DOHH2 (cell line): ENCODE results near the gene EFHD2.

Source experiments
- H3F3A ChIP-seq: fragments of 200-600 bp; sonication (generic), shearing (Covaris generic); 2 replicates; pipeline ENCODE4 v1.6.0; 2016; ENCODE audit warnings: antibody characterized with exemption, mild to moderate bottlenecking; ENCODE audit not compliant: control insufficient read depth, insufficient read depth
- H3K27ac ChIP-seq: fragments of 200-600 bp; sonication (generic); 2 replicates; pipeline ENCODE4 v1.5.1; 2014; ENCODE audit warnings: low read depth, mild to moderate bottlenecking, low read length, moderate library complexity
- H3K27me3 ChIP-seq: fragments of 200-600 bp; sonication (generic); 2 replicates; pipeline ENCODE4 v1.6.1; 2014; ENCODE audit warnings: mild to moderate bottlenecking, low read length, mixed read lengths; ENCODE audit not compliant: control insufficient read depth
- H3K36me3 ChIP-seq: fragments of 200-600 bp; sonication (generic); 2 replicates; pipeline ENCODE4 v1.6.1; 2014; ENCODE audit warnings: mild to moderate bottlenecking, low read length, moderate library complexity, mixed read lengths; ENCODE audit not compliant: control insufficient read depth
- H3K4me1 ChIP-seq: fragments of 200-600 bp; sonication (generic); 2 replicates; pipeline ENCODE4 v1.6.1; 2014; ENCODE audit warnings: mild to moderate bottlenecking, low read length, mixed read lengths; ENCODE audit not compliant: control insufficient read depth
- H3K4me2 ChIP-seq: fragments of 200-600 bp; sonication (generic); 2 replicates; pipeline ENCODE4 v1.6.0; 2014; ENCODE audit warnings: mild to moderate bottlenecking, low read length, moderate library complexity
- H3K4me3 ChIP-seq: fragments of 200-600 bp; sonication (generic); 2 replicates; pipeline ENCODE4 v1.5.1; 2014; ENCODE audit warnings: mild to moderate bottlenecking, low read length, mixed read lengths
- H3K79me2 ChIP-seq: fragments of 200-600 bp; sonication (generic); 2 replicates; pipeline ENCODE4 v1.6.1; 2014; ENCODE audit warnings: mild to moderate bottlenecking, low read length, mixed read lengths; ENCODE audit not compliant: control insufficient read depth
- H3K9me2 ChIP-seq: fragments of 200-600 bp; sonication (generic); replicated peaks from 2 replicates; pipeline ENCODE4 v1.6.1; 2014; ENCODE audit warnings: mild to moderate bottlenecking, low read length, mixed read lengths; ENCODE audit not compliant: control insufficient read depth
- H3K9me3 ChIP-seq: fragments of 200-600 bp; sonication (generic); 2 replicates; pipeline ENCODE4 v1.6.1; 2014; ENCODE audit warnings: antibody characterized with exemption, low read length, mixed read lengths; ENCODE audit not compliant: control insufficient read depth, insufficient read depth
- H4K20me1 ChIP-seq: fragments of 200-600 bp; sonication (generic); 2 replicates; pipeline ENCODE4 v1.6.0; 2014; ENCODE audit warnings: low read depth, mild to moderate bottlenecking, antibody characterized with exemption, low read length, moderate library complexity; ENCODE audit not compliant: control insufficient read depth, insufficient read depth
- CTCF ChIP-seq: fragments of 200-600 bp; sonication (generic); IDR thresholded peaks from one replicate; pipeline ENCODE4 v1.5.1; 2014; ENCODE audit warnings: antibody characterized with exemption, mild to moderate bottlenecking, low read depth, low read length; ENCODE audit not compliant: poor library complexity, severe bottlenecking
- EZH2phosphoT487 ChIP-seq: fragments of 200-600 bp; sonication (generic); IDR thresholded peaks from 2 replicates; pipeline ENCODE4 v1.6.1; 2017; ENCODE audit warnings: borderline replicate concordance, mild to moderate bottlenecking, antibody characterized with exemption, low read length, moderate library complexity, mixed read lengths

Gene EFHD2

GRCh38 chr1:15418806-15419515 is 9.3 kb downstream of the EFHD2 start:
- H3K9me2 ChIP-seq, result no peaks in the 10 kb centered on the region
- peaks cover 60% of the 10 kb centered on the region for H3K79me2 ChIP-seq
- H3K36me3 ChIP-seq, result peaks cover 16% of the 10 kb centered on the region
- H3F3A ChIP-seq, result no peaks in the 10 kb centered on the region
- no peak overlapping the region for H3K4me2 ChIP-seq
- H3K27ac ChIP-seq, result no peak overlapping the region
- no peak overlapping the region for H3K4me3 ChIP-seq
- peaks cover 27% of the 10 kb centered on the region for H3K4me1 ChIP-seq
- H3K27me3 ChIP-seq, result no peaks in the 10 kb centered on the region
- H4K20me1 ChIP-seq, result 0 out of 2 replicates have a peak, but pooled peaks cover 8% of the 10 kb centered on the region
- TF ChIP-seq EZH2phosphoT487 (no peak), CTCF (no peak)
- H3K9me3 ChIP-seq, result no peaks in the 10 kb centered on the region

- H3K36me3 ChIP-seq, result peaks cover 4% of the 10 kb centered on the region; the same call in 1 of the 2 replicates
- 0 out of 2 replicates have a peak, but pooled peaks cover 1% of the 10 kb centered on the region for H4K20me1 ChIP-seq
- no peaks in the 10 kb centered on the region for H3K27me3 ChIP-seq
- H3K4me1 ChIP-seq, result peaks cover 16% of the 10 kb centered on the region
- peaks cover 45% of the 10 kb centered on the region for H3K79me2 ChIP-seq
- no peak overlapping the region for H3K27ac ChIP-seq
- no peak overlapping the region for H3K4me3 ChIP-seq
- H3K4me2 ChIP-seq, result no peak overlapping the region
- TF ChIP-seq EZH2phosphoT487, result no peak
- TF ChIP-seq CTCF, result no peak
- H3F3A ChIP-seq, result no peaks in the 10 kb centered on the region
- no peaks in the 10 kb centered on the region for H3K9me2 ChIP-seq
- H3K9me3 ChIP-seq, result no peaks in the 10 kb centered on the region
Observed at GRCh38 chr1:15420853-15421465, 11.3 kb downstream of the EFHD2 start.

GRCh38 chr1:15422871-15423270 is 13.2 kb downstream of the EFHD2 start:
- no peaks in the 10 kb centered on the region for H3K9me3 ChIP-seq
- H3K9me2 ChIP-seq, result no peaks in the 10 kb centered on the region
- no peak overlapping the region for H3K4me3 ChIP-seq
- H3K4me2 ChIP-seq, result no peak overlapping the region
- no peak for TF ChIP-seq EZH2phosphoT487
- no peak for TF ChIP-seq CTCF
- peaks cover 2% of the 10 kb centered on the region; the same call in 1 of the 2 replicates for H3K36me3 ChIP-seq
- peaks cover 27% of the 10 kb centered on the region for H3K79me2 ChIP-seq
- no peaks in the 10 kb centered on the region for H4K20me1 ChIP-seq
- no peaks in the 10 kb centered on the region for H3F3A ChIP-seq
- H3K27ac ChIP-seq, result no peak overlapping the region
- H3K27me3 ChIP-seq, result no peaks in the 10 kb centered on the region
- H3K4me1 ChIP-seq, result no peaks in the 10 kb centered on the region
